SK-N-MC (cell line): ENCODE results near the gene IMPG2.

Source experiments
- EZH2 ChIP-seq: fragments of 200-600 bp; sonication (generic); IDR thresholded peaks from one replicate; pipeline ENCODE4 v1.6.1; 2017; ENCODE audit warnings: antibody characterized with exemption
- FOXP2 ChIP-seq: optimal IDR thresholded peaks from 2 replicates; pipeline ENCODE3; 2011; ENCODE audit warnings: mild to moderate bottlenecking, moderate library complexity; ENCODE audit not compliant: insufficient read depth; ENCODE audit errors: extremely low read length, control extremely low read depth
- POLR2AphosphoS5 ChIP-seq: IDR thresholded peaks from 2 replicates; pipeline ENCODE4 v1.6.1; 2012; ENCODE audit warnings: mild to moderate bottlenecking, low read depth, low read length, borderline replicate concordance

- TF ChIP-seq POLR2AphosphoS5: no peak
- TF ChIP-seq EZH2: no peak
- TF ChIP-seq FOXP2: no peak
These were observed 67.0 kb downstream of the IMPG2 start for GRCh38 chr3:101253396-101253795.
